Measurements from ENCODE around the gene RSPH4A. TPM values are rescaled to one million over a fixed set of nuclear protein-coding genes. Genes with fewer than 3 reads are reported as not detected.
"Not testable (repeated sequence)": the region's sequence is repeated elsewhere in the genome, so short reads cannot be mapped to it uniquely, and the experiment has no call there.

Gene RSPH4A
- total RNA-seq, 1 donor from 2014 or later = 0.52 TPM

DNA sequence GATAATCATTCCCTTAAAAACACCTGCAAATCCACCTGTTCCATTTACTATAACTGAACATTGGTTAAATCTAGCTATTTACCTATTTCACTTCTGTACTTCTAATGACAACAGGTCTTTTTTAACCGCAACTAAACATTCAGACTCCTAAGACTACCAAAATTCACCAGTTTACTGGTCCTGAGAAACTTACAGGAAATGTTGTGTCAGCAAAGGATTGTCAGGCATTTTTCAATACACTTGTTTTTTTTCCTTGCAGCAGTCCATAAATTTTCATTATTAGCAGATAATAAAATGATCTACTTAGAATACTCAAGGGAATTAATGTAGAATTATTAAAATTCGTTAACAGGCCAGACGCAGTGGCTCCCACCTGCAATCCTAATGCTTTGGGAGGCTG, 47.0 kb downstream of the RSPH4A start:
- no peaks in the 10 kb centered on the region for H3K9me3 ChIP-seq (ENCODE audit: control insufficient read depth in 3 of 3, low read length in 3 of 3)
- no peaks in the 10 kb centered on the region for H3K27me3 ChIP-seq (ENCODE audit: control insufficient read depth in 3 of 3, insufficient read depth in 3 of 3, low read length in 3 of 3)
- H3K36me3 ChIP-seq (ENCODE audit: control insufficient read depth in 3 of 3, insufficient read depth in 3 of 3, low read length in 3 of 3) = peaks cover 0 to 1% (median 0%) of the 10 kb centered on the region in 3 donors
- no peak overlapping the region for H3K27ac ChIP-seq (ENCODE audit: low read depth, low read length)
- no peak overlapping the region for H3K4me3 ChIP-seq (ENCODE audit: low read length in 3 of 3)
- no peak overlapping the region for H3K9ac ChIP-seq (ENCODE audit: low read depth in 1 of 3, low read length in 3 of 3)
- peaks cover 8 to 19% (median 13%) of the 10 kb centered on the region in 3 donors for H3K4me1 ChIP-seq (ENCODE audit: control insufficient read depth in 3 of 3, insufficient read depth in 3 of 3, low read length in 3 of 3)

GRCh38 chr6:116664169-116664568, 47.9 kb downstream of the RSPH4A start:
- H3K36me3 ChIP-seq (ENCODE audit: control insufficient read depth in 3 of 3, insufficient read depth in 3 of 3, low read length in 3 of 3); H3K9ac ChIP-seq (ENCODE audit: low read depth in 1 of 3, low read length in 3 of 3); H3K9me3 ChIP-seq (ENCODE audit: control insufficient read depth in 3 of 3, low read length in 3 of 3); H3K27me3 ChIP-seq (ENCODE audit: control insufficient read depth in 3 of 3, insufficient read depth in 3 of 3, low read length in 3 of 3); H3K4me3 ChIP-seq (ENCODE audit: low read length in 3 of 3); H3K27ac ChIP-seq (ENCODE audit: low read depth, low read length): not testable (repeated sequence)
- peaks cover 8 to 19% (median 15%) of the 10 kb centered on the region in 3 donors for H3K4me1 ChIP-seq (ENCODE audit: control insufficient read depth in 3 of 3, insufficient read depth in 3 of 3, low read length in 3 of 3)

- Histone ChIP-seq H3K4me3 (ENCODE audit: low read length in 3 of 3) (no peak overlapping the region), H3K9me3 (ENCODE audit: control insufficient read depth in 3 of 3, low read length in 3 of 3) (no peaks in the 10 kb centered on the region), H3K9ac (ENCODE audit: low read depth in 1 of 3, low read length in 3 of 3) (peak overlapping the region in 1 of 3 donors; percentile 10), H3K27ac (ENCODE audit: low read depth, low read length) (no peak overlapping the region), H3K4me1 (ENCODE audit: control insufficient read depth in 3 of 3, insufficient read depth in 3 of 3, low read length in 3 of 3) (peaks cover 8 to 19% (median 15%) of the 10 kb centered on the region in 3 donors), H3K36me3 (ENCODE audit: control insufficient read depth in 3 of 3, insufficient read depth in 3 of 3, low read length in 3 of 3) (peaks cover 0 to 3% (median 0%) of the 10 kb centered on the region in 3 donors), H3K27me3 (ENCODE audit: control insufficient read depth in 3 of 3, insufficient read depth in 3 of 3, low read length in 3 of 3) (no peaks in the 10 kb centered on the region)
Observed at GRCh38 chr6:116665464-116665863, 49.2 kb downstream of the RSPH4A start.

DNA sequence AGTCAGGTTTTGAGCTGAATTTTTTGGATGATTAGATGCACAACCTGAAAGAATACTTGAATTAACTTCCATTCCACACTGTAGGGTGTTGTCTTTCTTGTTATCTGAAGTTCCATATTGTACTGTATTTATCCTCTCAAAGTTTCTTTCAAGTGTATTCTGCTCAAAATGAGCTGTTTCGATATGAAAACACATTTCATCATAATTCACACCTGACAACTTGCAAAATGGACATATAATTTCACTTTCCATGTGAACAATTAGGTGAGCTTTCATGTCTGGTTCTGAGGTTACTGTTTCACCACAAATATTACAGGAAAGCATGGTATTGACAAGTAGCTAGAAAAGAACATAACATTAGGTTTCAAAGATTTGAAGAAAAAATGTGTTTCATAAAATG, 50.6 kb downstream of the RSPH4A start:
- Histone ChIP-seq H3K4me3 (ENCODE audit: low read length in 3 of 3) (no peak overlapping the region), H3K9ac (ENCODE audit: low read depth in 1 of 3, low read length in 3 of 3) (peak overlapping the region in 1 of 3 donors; percentile 24), H3K27me3 (ENCODE audit: control insufficient read depth in 3 of 3, insufficient read depth in 3 of 3, low read length in 3 of 3) (no peaks in the 10 kb centered on the region), H3K27ac (ENCODE audit: low read depth, low read length) (no peak overlapping the region), H3K9me3 (ENCODE audit: control insufficient read depth in 3 of 3, low read length in 3 of 3) (no peaks in the 10 kb centered on the region), H3K4me1 (ENCODE audit: control insufficient read depth in 3 of 3, insufficient read depth in 3 of 3, low read length in 3 of 3) (peaks cover 8 to 19% (median 15%) of the 10 kb centered on the region in 3 donors), H3K36me3 (ENCODE audit: control insufficient read depth in 3 of 3, insufficient read depth in 3 of 3, low read length in 3 of 3) (peaks cover 0 to 3% (median 0%) of the 10 kb centered on the region in 3 donors)

DNA sequence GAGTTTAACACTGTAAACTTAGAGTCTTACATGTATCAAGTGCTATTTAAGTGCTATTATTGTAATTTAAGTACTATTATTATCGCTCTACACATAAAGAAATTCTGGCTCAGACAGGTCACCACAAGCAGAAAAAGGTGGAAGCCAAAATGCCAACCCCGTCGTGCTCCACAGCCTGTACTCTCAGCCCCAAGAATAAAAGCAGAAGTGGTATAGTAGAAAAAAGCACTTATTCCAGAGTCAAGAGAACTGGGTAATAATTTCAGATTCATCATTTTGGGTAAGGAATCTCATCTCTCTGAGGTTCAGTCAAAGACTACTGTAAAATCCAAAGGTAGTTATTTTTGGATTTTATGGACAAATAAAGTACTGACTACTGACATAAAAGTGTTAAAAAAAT, 51.3 kb downstream of the RSPH4A start:
- no peaks in the 10 kb centered on the region for H3K27me3 ChIP-seq (ENCODE audit: control insufficient read depth in 3 of 3, insufficient read depth in 3 of 3, low read length in 3 of 3)
- H3K4me3 ChIP-seq (ENCODE audit: low read length in 3 of 3) = peak overlapping the region; percentile 91 to 99 (median 95)
- H3K4me1 ChIP-seq (ENCODE audit: control insufficient read depth in 3 of 3, insufficient read depth in 3 of 3, low read length in 3 of 3) = peaks cover 8 to 19% (median 15%) of the 10 kb centered on the region in 3 donors
- peaks cover 0 to 3% (median 0%) of the 10 kb centered on the region in 3 donors for H3K36me3 ChIP-seq (ENCODE audit: control insufficient read depth in 3 of 3, insufficient read depth in 3 of 3, low read length in 3 of 3)
- no peaks in the 10 kb centered on the region for H3K9me3 ChIP-seq (ENCODE audit: control insufficient read depth in 3 of 3, low read length in 3 of 3)
- peak overlapping the region; percentile 92 to 95 (median 95) for H3K9ac ChIP-seq (ENCODE audit: low read depth in 1 of 3, low read length in 3 of 3)
- no peak overlapping the region for H3K27ac ChIP-seq (ENCODE audit: low read depth, low read length)

- Histone ChIP-seq H3K27ac (ENCODE audit: low read depth, low read length) (no peak overlapping the region), H3K4me3 (ENCODE audit: low read length in 3 of 3) (no peak overlapping the region), H3K9ac (ENCODE audit: low read depth in 1 of 3, low read length in 3 of 3) (no peak overlapping the region), H3K27me3 (ENCODE audit: control insufficient read depth in 3 of 3, insufficient read depth in 3 of 3, low read length in 3 of 3) (no peaks in the 10 kb centered on the region), H3K4me1 (ENCODE audit: control insufficient read depth in 3 of 3, insufficient read depth in 3 of 3, low read length in 3 of 3) (peaks cover 3 to 8% (median 7%) of the 10 kb centered on the region in 3 donors), H3K36me3 (ENCODE audit: control insufficient read depth in 3 of 3, insufficient read depth in 3 of 3, low read length in 3 of 3) (peaks cover 0 to 3% (median 0%) of the 10 kb centered on the region in 3 donors), H3K9me3 (ENCODE audit: control insufficient read depth in 3 of 3, low read length in 3 of 3) (no peaks in the 10 kb centered on the region)
Observed at GRCh38 chr6:116672306-116672705, 56.0 kb downstream of the RSPH4A start.

GRCh38 chr6:116676021-116676420, 59.7 kb downstream of the RSPH4A start:
- Histone ChIP-seq H3K27me3 (ENCODE audit: control insufficient read depth in 3 of 3, insufficient read depth in 3 of 3, low read length in 3 of 3) (no peaks in the 10 kb centered on the region), H3K27ac (ENCODE audit: low read depth, low read length) (no peak overlapping the region), H3K4me1 (ENCODE audit: control insufficient read depth in 3 of 3, insufficient read depth in 3 of 3, low read length in 3 of 3) (peaks cover 0 to under 1% (median 0%) of the 10 kb centered on the region in 3 donors), H3K36me3 (ENCODE audit: control insufficient read depth in 3 of 3, insufficient read depth in 3 of 3, low read length in 3 of 3) (no peaks in the 10 kb centered on the region), H3K9ac (ENCODE audit: low read depth in 1 of 3, low read length in 3 of 3) (no peak overlapping the region), H3K4me3 (ENCODE audit: low read length in 3 of 3) (no peak overlapping the region), H3K9me3 (ENCODE audit: control insufficient read depth in 3 of 3, low read length in 3 of 3) (no peaks in the 10 kb centered on the region)

GRCh38 chr6:116680880-116681672, 64.8 kb downstream of the RSPH4A start, which contains the start of gene KPNA5:
TSS of gene KPNA5 (plus strand) at chr6:116681211. CDS start at chr6:116681335, 124 bp downstream.
- Histone ChIP-seq H3K9me3 (ENCODE audit: control insufficient read depth in 3 of 3, low read length in 3 of 3) (no peaks in the 10 kb centered on the region), H3K9ac (ENCODE audit: low read depth in 1 of 3, low read length in 3 of 3) (peak within 1 kb of the TSS; percentile 85 to 93 (median 85)), H3K27me3 (ENCODE audit: control insufficient read depth in 3 of 3, insufficient read depth in 3 of 3, low read length in 3 of 3) (no peaks in the 10 kb centered on the region), H3K36me3 (ENCODE audit: control insufficient read depth in 3 of 3, insufficient read depth in 3 of 3, low read length in 3 of 3) (peaks cover 0 to 5% (median 0%) of the 10 kb centered on the region in 3 donors), H3K4me3 (ENCODE audit: low read length in 3 of 3) (peak within 1 kb of the TSS; percentile 78 to 98 (median 78)), H3K4me1 (ENCODE audit: control insufficient read depth in 3 of 3, insufficient read depth in 3 of 3, low read length in 3 of 3) (peaks cover 4 to 13% (median 12%) of the 10 kb centered on the region in 3 donors), H3K27ac (ENCODE audit: low read depth, low read length) (peak within 1 kb of the TSS; percentile 87)

DNA sequence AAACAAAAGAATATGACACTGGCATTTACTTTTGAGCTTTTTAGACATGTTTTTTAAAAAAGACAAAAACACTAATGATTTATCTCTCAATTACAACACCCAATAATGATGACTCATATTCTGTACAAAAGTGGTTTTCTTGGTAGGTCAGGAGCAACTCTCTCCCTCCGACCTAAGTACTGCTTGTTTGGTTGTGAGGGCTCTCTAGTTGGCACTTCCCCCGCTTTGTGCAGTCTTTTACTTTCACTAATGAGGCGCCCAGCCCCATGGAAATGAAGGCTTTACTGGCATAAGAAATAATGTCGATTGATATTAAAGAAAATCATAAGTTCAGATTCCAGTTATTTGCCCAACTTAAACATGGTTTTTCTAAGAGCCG, 66.0 kb downstream of the RSPH4A start:
- H3K27me3 ChIP-seq (ENCODE audit: control insufficient read depth in 3 of 3, insufficient read depth in 3 of 3, low read length in 3 of 3) = no peaks in the 10 kb centered on the region
- peak overlapping the region in 2 of 3 donors; percentile 55 to 78 for H3K4me3 ChIP-seq (ENCODE audit: low read length in 3 of 3)
- peaks cover 0 to 5% (median 0%) of the 10 kb centered on the region in 3 donors for H3K36me3 ChIP-seq (ENCODE audit: control insufficient read depth in 3 of 3, insufficient read depth in 3 of 3, low read length in 3 of 3)
- no peaks in the 10 kb centered on the region for H3K9me3 ChIP-seq (ENCODE audit: control insufficient read depth in 3 of 3, low read length in 3 of 3)
- H3K4me1 ChIP-seq (ENCODE audit: control insufficient read depth in 3 of 3, insufficient read depth in 3 of 3, low read length in 3 of 3) = peaks cover 4 to 19% (median 13%) of the 10 kb centered on the region in 3 donors
- no peak overlapping the region for H3K27ac ChIP-seq (ENCODE audit: low read depth, low read length)
- peak overlapping the region in 2 of 3 donors; percentile 12 to 17 for H3K9ac ChIP-seq (ENCODE audit: low read depth in 1 of 3, low read length in 3 of 3)

All from skeletal muscle tissue (tissue), 4 donors.